ENCODE results near the gene CCT6A.
A peak's percentile ranks its signal among the peaks of the same experiment; 100 is the strongest.
"Not testable (repeated sequence)": the region's sequence is repeated elsewhere in the genome, so short reads cannot be mapped to it uniquely, and the experiment has no call there.

Gene CCT6A

GRCh38 chr7:56053993-56054392, 2.4 kb downstream of the CCT6A start:
- no peak for DNase-seq

- no peak for DNase-seq
These were observed 10.8 kb downstream of the CCT6A start for GRCh38 chr7:56062382-56062781.

- no peak for DNase-seq
These were observed 11.9 kb downstream of the CCT6A start for GRCh38 chr7:56063500-56063881.

GRCh38 chr7:56063882-56064625, 12.5 kb downstream of the CCT6A start, which contains the start of gene SUMF2:
Gene SUMF2 (plus strand): TSS chr7:56064286. CDS start chr7:56064312, 26 bp downstream.
- peak; percentile 86 to 91 (median 88) for DNase-seq

GRCh38 chr7:56066376-56066775, 14.8 kb downstream of the CCT6A start:
- not testable (repeated sequence) for DNase-seq

- DNase-seq = peak in 4 of 5 donors; percentile 36 to 52 (median 50)
These were observed 22.8 kb downstream of the CCT6A start for GRCh38 chr7:56074371-56074791.

GRCh38 chr7:56077681-56078080, 26.1 kb downstream of the CCT6A start:
- no peak for DNase-seq

- no peak for DNase-seq
These were observed 26.6 kb downstream of the CCT6A start for GRCh38 chr7:56078196-56078595.

GRCh38 chr7:56079450-56080185, 28.1 kb downstream of the CCT6A start:
- no peak for DNase-seq

- DNase-seq = not testable (repeated sequence)
These were observed 29.3 kb downstream of the CCT6A start for GRCh38 chr7:56080726-56081435.

GRCh38 chr7:56081626-56082340, 30.2 kb downstream of the CCT6A start:
- DNase-seq = no peak

- DNase-seq = no peak
These were observed 31.7 kb downstream of the CCT6A start for GRCh38 chr7:56083150-56083785.

- DNase-seq = no peak
These were observed 35.2 kb downstream of the CCT6A start for GRCh38 chr7:56086761-56087160.

GRCh38 chr7:56087445-56087844, 35.9 kb downstream of the CCT6A start:
- no peak for DNase-seq

- no peak for DNase-seq
These were observed 40.0 kb downstream of the CCT6A start for GRCh38 chr7:56091591-56091990.

- not testable (repeated sequence) for DNase-seq
These were observed 40.8 kb downstream of the CCT6A start for GRCh38 chr7:56092388-56092787.

GRCh38 chr7:56092789-56093531, 41.4 kb downstream of the CCT6A start, which contains the start of gene PHKG1:
Gene PHKG1 (minus strand): TSS chr7:56092952. CDS start chr7:56088941, 4,011 bp downstream.
- no peak for DNase-seq

GRCh38 chr7:56097700-56098099, 46.1 kb downstream of the CCT6A start:
- DNase-seq = no peak

GRCh38 chr7:56098187-56099008, 46.8 kb downstream of the CCT6A start:
- not testable (repeated sequence) for DNase-seq

- DNase-seq = no peak
These were observed 48.1 kb downstream of the CCT6A start for GRCh38 chr7:56099653-56100052.
